Cardiac muscle cell (in vitro differentiated cells and primary cell): ENCODE measurements around the gene HEATR9. TPM values are rescaled to one million over a fixed set of nuclear protein-coding genes. Genes with fewer than 3 reads are reported as not detected.

Experiments used
- DNase-seq, 2 donors: peaks; one replicate each; pipeline versions ENCODE4 v3.0.0 to v3.0.0-alpha.2; 2010 to 2017; ENCODE audit warnings: low read depth in 1 of 2, low spot score in 1 of 2
- H3K27ac ChIP-seq: fragments of 200-600 bp; sonication (generic); 2 replicates; pipeline ENCODE4 v1.5.1; 2016
- H3K27me3 ChIP-seq: fragments of 200-600 bp; sonication (generic); 2 replicates; pipeline ENCODE4 v1.6.0; 2016; ENCODE audit warnings: control low read depth
- H3K36me3 ChIP-seq: fragments of 200-600 bp; sonication (generic); 2 replicates; pipeline ENCODE4 v1.5.1; 2016; ENCODE audit warnings: control low read depth
- H3K4me1 ChIP-seq: fragments of 200-600 bp; sonication (generic); 2 replicates; pipeline ENCODE4 v1.8.1; 2017; ENCODE audit warnings: low read depth, mild to moderate bottlenecking, mixed run types
- H3K4me3 ChIP-seq: fragments of 200-600 bp; sonication (generic); 2 replicates; pipeline ENCODE4 v1.5.1; 2016; ENCODE audit warnings: mild to moderate bottlenecking
- H3K9me3 ChIP-seq: fragments of 200-600 bp; sonication (generic); 2 replicates; pipeline ENCODE4 v1.5.1; 2017; ENCODE audit warnings: low read depth, mild to moderate bottlenecking, control low read depth
- CTCF ChIP-seq: IDR thresholded peaks from 2 replicates; pipeline ENCODE4 v1.5.1; 2012; ENCODE audit warnings: low read depth, mild to moderate bottlenecking, low read length
- polyA plus RNA-seq: library from polyadenylated mRNA; unstranded; fragments of >200 nt; fragmentation: Nextera tagmentation; extraction: Ambion mirVana; gene quantifications from 2 replicates; pipeline ENCODE4 v1.2.1, GENCODE V29; 2016
- total RNA-seq: library from RNA; depleted of rRNA; stranded (reverse); fragments of >200 nt; gene quantifications from 2 replicates; pipeline ENCODE4 v1.2.3, GENCODE V29; 2016

The HEATR9 gene
- total and polyA plus RNA-seq, 2 experiments from 2014 or later = 0.09 TPM; not detected in 1

- Histone ChIP-seq H3K27ac (no peak overlapping the region), H3K4me3 (no peak overlapping the region), H3K27me3 (no peaks in the 10 kb centered on the region), H3K9me3 (no peaks in the 10 kb centered on the region), H3K36me3 (no peaks in the 10 kb centered on the region), H3K4me1 (no peaks in the 10 kb centered on the region)
- DNase-seq = peak in 1 of 2 donors; percentile 62
- no peak for TF ChIP-seq CTCF
Measured at GRCh38 chr17:35906191-35906925, 37.7 kb upstream of the HEATR9 start.

- no peaks in the 10 kb centered on the region for H3K4me1 ChIP-seq
- no peaks in the 10 kb centered on the region for H3K9me3 ChIP-seq
- no peak for TF ChIP-seq CTCF
- H3K27me3 ChIP-seq = no peaks in the 10 kb centered on the region
- H3K4me3 ChIP-seq = no peak overlapping the region
- DNase-seq = no peak
- H3K36me3 ChIP-seq = no peaks in the 10 kb centered on the region
- no peak overlapping the region for H3K27ac ChIP-seq
Measured at GRCh38 chr17:35903451-35903850, 34.8 kb upstream of the HEATR9 start.

- Histone ChIP-seq H3K27ac (no peak overlapping the region), H3K4me1 (no peaks in the 10 kb centered on the region), H3K9me3 (no peaks in the 10 kb centered on the region), H3K27me3 (no peaks in the 10 kb centered on the region), H3K4me3 (no peak overlapping the region), H3K36me3 (no peaks in the 10 kb centered on the region)
- peak in 1 of 2 donors; percentile 84 for DNase-seq
- TF ChIP-seq CTCF = no peak
Measured at GRCh38 chr17:35901631-35902175, 33.0 kb upstream of the HEATR9 start.

- Histone ChIP-seq H3K4me1 (no peaks in the 10 kb centered on the region), H3K27me3 (no peaks in the 10 kb centered on the region), H3K4me3 (no peak overlapping the region), H3K9me3 (no peaks in the 10 kb centered on the region), H3K27ac (no peak overlapping the region), H3K36me3 (no peaks in the 10 kb centered on the region)
- no peak for TF ChIP-seq CTCF
- peak; percentile 3 to 41 for DNase-seq
Measured at GRCh38 chr17:35900708-35901480, 32.2 kb upstream of the HEATR9 start.

GRCh38 chr17:35900280-35900679 lies 31.6 kb upstream of the HEATR9 start:
- H3K9me3 ChIP-seq = no peaks in the 10 kb centered on the region
- H3K4me1 ChIP-seq = no peaks in the 10 kb centered on the region
- DNase-seq = no peak
- H3K27me3 ChIP-seq = no peaks in the 10 kb centered on the region
- H3K36me3 ChIP-seq = no peaks in the 10 kb centered on the region
- H3K4me3 ChIP-seq = no peak overlapping the region
- no peak overlapping the region for H3K27ac ChIP-seq
- TF ChIP-seq CTCF = no peak
